ENCODE measurements around the gene MGA. TPM values are rescaled to one million over a fixed set of nuclear protein-coding genes. Genes with fewer than 3 reads are reported as not detected.

Gene MGA
- total RNA-seq, 4 donors from 2014 or later = 29.7 to 53.8 (median 31.7) TPM

DNA sequence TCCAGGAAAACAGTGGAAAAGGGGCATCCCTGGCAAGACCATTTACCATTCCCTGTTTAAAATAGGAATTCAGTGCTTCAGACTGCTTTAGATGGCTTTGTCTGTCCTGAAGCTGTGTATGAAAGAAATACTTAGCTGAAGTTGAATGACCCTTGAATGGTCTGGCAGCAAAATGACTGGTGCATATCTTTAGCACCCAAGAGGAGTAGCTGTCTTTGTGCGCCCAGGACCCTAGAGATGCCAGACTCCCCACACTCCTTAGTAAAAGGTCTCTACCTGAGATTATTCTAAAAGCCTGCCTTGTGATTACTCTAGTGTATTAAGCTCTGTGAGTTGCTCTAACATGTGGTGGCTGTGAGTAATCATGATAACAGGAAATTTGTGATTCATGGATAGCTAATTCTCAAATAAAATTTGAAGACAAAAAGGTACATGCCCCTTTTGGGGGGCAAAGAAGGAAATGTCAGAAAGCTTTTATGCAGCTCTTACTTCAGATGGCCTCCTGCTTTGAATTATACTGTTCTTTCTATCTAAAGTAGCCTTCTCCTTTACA is 117.3 kb downstream of the MGA start:
- H3K4me1 ChIP-seq = peaks cover 0 to 59% (median 24%) of the 10 kb centered on the region in 4 donors
- H3K36me3 ChIP-seq = no peaks in the 10 kb centered on the region
- 75 to 80% methylated on average over 1 of the region's 1 CpG for WGBS, 2 donors
- peak overlapping the region in 2 of 4 donors; percentile 29 to 51 for H3K27ac ChIP-seq
- H3K4me3 ChIP-seq = peak overlapping the region in 1 of 4 donors; percentile 1
- no peaks in the 10 kb centered on the region for H3K9me3 ChIP-seq
- DNase-seq (ENCODE audit: low spot score in 2 of 2) = no peak
- no peaks in the 10 kb centered on the region for H3K27me3 ChIP-seq
- no peak for TF ChIP-seq EP300 (IDR thresholded peaks at IDR 0.05)
- TF ChIP-seq, protein P1, sequence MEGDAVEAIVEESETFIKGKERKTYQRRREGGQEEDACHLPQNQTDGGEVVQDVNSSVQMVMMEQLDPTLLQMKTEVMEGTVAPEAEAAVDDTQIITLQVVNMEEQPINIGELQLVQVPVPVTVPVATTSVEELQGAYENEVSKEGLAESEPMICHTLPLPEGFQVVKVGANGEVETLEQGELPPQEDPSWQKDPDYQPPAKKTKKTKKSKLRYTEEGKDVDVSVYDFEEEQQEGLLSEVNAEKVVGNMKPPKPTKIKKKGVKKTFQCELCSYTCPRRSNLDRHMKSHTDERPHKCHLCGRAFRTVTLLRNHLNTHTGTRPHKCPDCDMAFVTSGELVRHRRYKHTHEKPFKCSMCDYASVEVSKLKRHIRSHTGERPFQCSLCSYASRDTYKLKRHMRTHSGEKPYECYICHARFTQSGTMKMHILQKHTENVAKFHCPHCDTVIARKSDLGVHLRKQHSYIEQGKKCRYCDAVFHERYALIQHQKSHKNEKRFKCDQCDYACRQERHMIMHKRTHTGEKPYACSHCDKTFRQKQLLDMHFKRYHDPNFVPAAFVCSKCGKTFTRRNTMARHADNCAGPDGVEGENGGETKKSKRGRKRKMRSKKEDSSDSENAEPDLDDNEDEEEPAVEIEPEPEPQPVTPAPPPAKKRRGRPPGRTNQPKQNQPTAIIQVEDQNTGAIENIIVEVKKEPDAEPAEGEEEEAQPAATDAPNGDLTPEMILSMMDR (IDR thresholded peaks at IDR 0.05) = no peak
- no peak for TF ChIP-seq POLR2A (IDR thresholded peaks at IDR 0.05)

DNA sequence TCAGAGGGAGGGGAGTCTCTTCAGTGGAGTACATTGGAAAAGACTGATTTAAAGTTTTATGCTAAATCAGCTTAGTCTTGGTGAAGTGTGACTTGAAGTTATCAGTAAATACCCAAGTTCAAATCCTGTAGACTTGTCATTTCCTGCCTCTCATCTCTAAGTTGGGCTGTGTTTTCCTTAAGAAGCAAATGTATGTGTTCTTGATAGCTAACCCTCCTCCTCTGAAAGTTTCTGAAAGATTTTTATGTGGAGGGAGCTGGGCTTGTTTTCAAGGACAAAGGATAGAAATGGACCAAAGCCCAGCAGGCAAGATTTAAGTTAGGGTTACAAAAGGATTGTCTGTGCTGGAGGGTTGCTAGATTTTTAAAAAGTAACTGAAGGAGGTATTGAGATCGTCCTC is 118.3 kb downstream of the MGA start:
- no peak for DNase-seq (ENCODE audit: low spot score in 2 of 2)
- Histone ChIP-seq H3K36me3 (no peaks in the 10 kb centered on the region), H3K27me3 (no peaks in the 10 kb centered on the region), H3K4me3 (no peak overlapping the region), H3K4me1 (peaks cover 0 to 49% (median 23%) of the 10 kb centered on the region in 4 donors), H3K27ac (peak overlapping the region in 2 of 4 donors; percentile 47 to 51), H3K9me3 (no peaks in the 10 kb centered on the region)
- TF ChIP-seq, protein P1 (IDR thresholded peaks at IDR 0.05) = no peak
- TF ChIP-seq EP300 (IDR thresholded peaks at IDR 0.05) (no peak), POLR2A (IDR thresholded peaks at IDR 0.05) (no peak)
- 44% methylated on average over 1 of the region's 1 CpG for WGBS, 2 donors

DNA sequence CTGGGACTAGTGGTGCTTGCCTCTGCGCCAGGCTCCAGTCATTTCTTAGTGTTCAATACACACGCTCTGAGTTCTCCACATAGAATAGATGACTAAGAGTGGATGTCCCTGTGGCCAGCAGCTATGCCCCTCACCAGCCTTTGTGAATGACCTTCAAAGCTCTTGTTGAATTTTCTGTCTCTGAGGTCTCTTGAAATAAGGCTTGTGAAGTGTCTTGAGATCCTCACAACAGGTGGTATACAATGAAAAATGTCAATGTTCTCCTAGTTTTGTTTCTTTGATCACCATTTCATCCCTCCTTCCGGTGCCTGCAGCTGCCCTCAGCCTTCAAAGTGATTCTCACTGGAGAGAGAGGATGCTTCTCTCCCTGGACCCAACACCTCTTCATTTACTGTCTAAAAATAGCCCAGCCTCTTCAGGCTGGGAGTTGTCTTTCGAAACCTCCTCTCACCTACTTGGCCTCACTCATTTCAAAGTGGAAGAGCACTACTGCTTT is 119.5 kb downstream of the MGA start:
- H3K27me3 ChIP-seq = no peaks in the 10 kb centered on the region
- TF ChIP-seq, protein P1 (IDR thresholded peaks at IDR 0.05) = no peak
- no peak for TF ChIP-seq POLR2A (IDR thresholded peaks at IDR 0.05)
- no peak for TF ChIP-seq EP300 (IDR thresholded peaks at IDR 0.05)
- no peaks in the 10 kb centered on the region for H3K36me3 ChIP-seq
- no peak for DNase-seq (ENCODE audit: low spot score in 2 of 2)
- H3K4me3 ChIP-seq = no peak overlapping the region
- peaks cover 0 to 45% (median 21%) of the 10 kb centered on the region in 4 donors for H3K4me1 ChIP-seq
- no peaks in the 10 kb centered on the region for H3K9me3 ChIP-seq
- H3K27ac ChIP-seq = peak overlapping the region in 2 of 4 donors; percentile 10 to 65
- 83% methylated on average over 4 of the region's 4 CpGs for WGBS, 2 donors

DNA sequence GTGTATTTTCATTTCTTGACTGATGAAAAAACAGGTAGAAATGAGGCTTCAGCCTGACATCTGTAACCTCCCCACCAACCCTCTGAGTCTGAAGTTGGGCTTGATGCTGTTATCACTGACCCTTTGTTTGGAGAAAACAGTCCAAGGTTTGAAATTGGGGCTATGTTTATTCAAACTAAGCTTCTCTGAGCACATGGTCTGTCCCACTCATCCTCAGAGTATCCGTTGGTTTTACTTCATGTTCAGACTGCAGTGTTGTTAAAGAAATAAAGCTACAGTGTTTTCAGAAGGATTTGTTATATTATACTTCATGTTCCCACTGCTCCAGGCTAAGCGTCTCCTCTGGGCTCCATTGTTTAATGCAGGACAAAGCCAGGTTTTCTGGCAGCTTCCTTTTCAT is 120.1 kb downstream of the MGA start:
- H3K4me3 ChIP-seq = no peak overlapping the region
- H3K4me1 ChIP-seq = peaks cover 0 to 43% (median 16%) of the 10 kb centered on the region in 4 donors
- H3K27me3 ChIP-seq = no peaks in the 10 kb centered on the region
- WGBS, 2 donors = 27 to 38% methylated on average over 2 of the region's 2 CpGs
- no peak for TF ChIP-seq EP300 (IDR thresholded peaks at IDR 0.05)
- TF ChIP-seq, protein P1 (IDR thresholded peaks at IDR 0.05) = no peak
- no peak for TF ChIP-seq POLR2A (IDR thresholded peaks at IDR 0.05)
- no peaks in the 10 kb centered on the region for H3K9me3 ChIP-seq
- H3K27ac ChIP-seq = peak overlapping the region in 2 of 4 donors; percentile 10 to 65
- H3K36me3 ChIP-seq = no peaks in the 10 kb centered on the region
- no peak for DNase-seq (ENCODE audit: low spot score in 2 of 2)

DNA sequence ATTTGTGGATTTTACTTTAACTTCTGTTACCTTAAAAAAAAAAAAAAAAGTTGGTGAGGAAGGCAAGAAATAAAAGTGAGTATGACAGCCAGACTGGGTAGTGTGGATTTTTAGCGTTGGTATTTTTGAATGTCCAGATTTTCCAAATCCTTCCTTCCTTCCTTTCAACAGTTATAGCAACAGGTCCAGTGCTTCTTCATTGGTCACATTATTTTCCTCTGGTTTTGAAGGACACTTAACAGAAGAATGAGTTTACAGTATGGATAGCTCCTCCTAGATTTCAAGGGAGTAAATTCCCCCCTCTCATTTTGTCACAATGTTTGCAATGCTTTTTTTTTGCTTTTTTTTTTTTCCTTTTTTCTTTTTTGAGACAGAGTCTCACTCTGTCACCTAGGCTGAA is 120.5 kb downstream of the MGA start:
- Histone ChIP-seq H3K4me3 (no peak overlapping the region), H3K4me1 (peaks cover 0 to 38% (median 12%) of the 10 kb centered on the region in 4 donors)
- 29 to 55% methylated on average over 1 of the region's 1 CpG for WGBS, 2 donors

More for the DNA sequence above, 120.5 kb downstream of the MGA start:
- H3K36me3 ChIP-seq = no peaks in the 10 kb centered on the region
- no peak for DNase-seq (ENCODE audit: low spot score in 2 of 2)
- peak overlapping the region in 1 of 4 donors; percentile 56 for H3K27ac ChIP-seq
- TF ChIP-seq, protein P1 (IDR thresholded peaks at IDR 0.05) = no peak
- TF ChIP-seq POLR2A (IDR thresholded peaks at IDR 0.05) = no peak
- no peak for TF ChIP-seq EP300 (IDR thresholded peaks at IDR 0.05)
- H3K27me3 ChIP-seq = no peaks in the 10 kb centered on the region
- H3K9me3 ChIP-seq = no peaks in the 10 kb centered on the region

All from tibial nerve (tissue), 4 donors.